Ovary (tissue), 9 donors: ENCODE measurements around the gene FRMPD2. TPM values are rescaled to one million over a fixed set of nuclear protein-coding genes. Genes with fewer than 3 reads are reported as not detected.

Experiments
- polyA plus RNA-seq, 2 donors: library from polyadenylated mRNA; stranded (reverse); fragments of 200-250 nt in 1 of 2; fragments of 350-450 nt in 1 of 2; fragmentation: Illumina TruSeq in 1 of 2; extraction: RNeasy Lipid Tissue Mini Kit (QIAGEN cat#74804) in 1 of 2; gene quantifications; one replicate each; pipeline ENCODE4 v1.2.3, GENCODE V29; 2013 to 2014
- total RNA-seq, 7 donors: library from RNA; depleted of rRNA in 2 of 7; stranded (reverse); fragments of >200 nt in 2 of 7; fragmentation: NEBNext Ultra II Directional in 3 of 7; extraction: Animal tissue kit (Norgen Biotek cat#: 25700) in 3 of 7; gene quantifications; one replicate each; pipeline versions ENCODE4 v1.1.0 to v1.2.4, GENCODE V29; 2016 to 2023
- donor health status: DM: no; HTN: no; CAD: no; lungs with moderate emphysema.
- donor health status: DM: no; HTN: no; CAD: no.
- donor health status: Bipolar disorder and iron deficiency.
- donor health status: DM: yes; HTN: yes; CAD: no.
- donor health status: DM: no; HTN: no; CAD: no.
- donor health status: DM: yes; HTN: yes; CAD: no.

Gene FRMPD2
- total and polyA plus RNA-seq, 9 donors = 0.15 to 11.8 (median 0.69) TPM; not detected in 3

Other genes starting within 250 kb of the FRMPD2 start
- gene MAPK8, start 32.0 kb upstream of the FRMPD2 start, total RNA-seq = 100 to 1,000 TPM in 1 of 7 donors, 10 to 100 TPM in 6; 51.2 to 110 (median 68.6) TPM
- gene MAPK8, start 32.0 kb upstream of the FRMPD2 start, polyA plus RNA-seq = 10 to 100 TPM; 21.9 to 94.7 TPM